ENCODE data around the gene CDK9. TPM values are rescaled to one million over a fixed set of nuclear protein-coding genes. Genes with fewer than 3 reads are reported as not detected.
"Not testable (repeated sequence)": the region's sequence is repeated elsewhere in the genome, so short reads cannot be mapped to it uniquely, and the experiment has no call there.

Gene CDK9
- polyA plus RNA-seq, 4 donors, result 34.0 to 47.2 (median 34.6) TPM

GRCh38 chr9:127836561-127836960, 50.7 kb downstream of the CDK9 start:
- peaks cover 0 to 12% (median 3%) of the 10 kb centered on the region in 3 donors for H3K4me1 ChIP-seq (ENCODE audit: control insufficient read depth in 3 of 3, insufficient read depth in 2 of 3, low read depth in 1 of 3, low read length in 2 of 3)
- H3K4me3 ChIP-seq (ENCODE audit: low read depth in 1 of 3, low read length in 3 of 3); DNase-seq; H3K27me3 ChIP-seq (ENCODE audit: control insufficient read depth in 3 of 3, insufficient read depth in 3 of 3, low read length in 3 of 3); H3K9me3 ChIP-seq (ENCODE audit: control insufficient read depth in 2 of 2, insufficient read depth in 1 of 2, low read depth in 1 of 2, low read length in 1 of 2); FAIRE-seq: not testable (repeated sequence)
- H3K27ac ChIP-seq (ENCODE audit: low read depth in 1 of 3, low read length in 2 of 3), result peak overlapping the region; percentile 2 to 94 (median 41)
- peaks cover 0 to 14% (median 0%) of the 10 kb centered on the region in 3 donors for H3K36me3 ChIP-seq (ENCODE audit: control insufficient read depth in 3 of 3, insufficient read depth in 2 of 3, low read depth in 1 of 3, low read length in 3 of 3)
- WGBS, 3 donors, result 86 to 95% (median 94%) methylated on average over 3 of the region's 3 CpGs

GRCh38 chr9:127837346-127837745, 51.5 kb downstream of the CDK9 start:
- WGBS, 3 donors, result 61 to 89% (median 68%) methylated on average over 4 of the region's 4 CpGs
- H3K4me1 ChIP-seq (ENCODE audit: control insufficient read depth in 3 of 3, insufficient read depth in 2 of 3, low read depth in 1 of 3, low read length in 2 of 3), result peaks cover 0 to 12% (median 3%) of the 10 kb centered on the region in 3 donors
- H3K27ac ChIP-seq (ENCODE audit: low read depth in 1 of 3, low read length in 2 of 3), result peak overlapping the region in 1 of 3 donors; percentile 94
- H3K9me3 ChIP-seq (ENCODE audit: control insufficient read depth in 2 of 2, insufficient read depth in 1 of 2, low read depth in 1 of 2, low read length in 1 of 2), result no peaks in the 10 kb centered on the region
- H3K4me3 ChIP-seq (ENCODE audit: low read depth in 1 of 3, low read length in 3 of 3), result no peak overlapping the region
- FAIRE-seq (no peak), DNase-seq (no peak)
- peaks cover 0 to 16% (median 0%) of the 10 kb centered on the region in 3 donors for H3K36me3 ChIP-seq (ENCODE audit: control insufficient read depth in 3 of 3, insufficient read depth in 2 of 3, low read depth in 1 of 3, low read length in 3 of 3)
- H3K27me3 ChIP-seq (ENCODE audit: control insufficient read depth in 3 of 3, insufficient read depth in 3 of 3, low read length in 3 of 3), result no peaks in the 10 kb centered on the region

DNA sequence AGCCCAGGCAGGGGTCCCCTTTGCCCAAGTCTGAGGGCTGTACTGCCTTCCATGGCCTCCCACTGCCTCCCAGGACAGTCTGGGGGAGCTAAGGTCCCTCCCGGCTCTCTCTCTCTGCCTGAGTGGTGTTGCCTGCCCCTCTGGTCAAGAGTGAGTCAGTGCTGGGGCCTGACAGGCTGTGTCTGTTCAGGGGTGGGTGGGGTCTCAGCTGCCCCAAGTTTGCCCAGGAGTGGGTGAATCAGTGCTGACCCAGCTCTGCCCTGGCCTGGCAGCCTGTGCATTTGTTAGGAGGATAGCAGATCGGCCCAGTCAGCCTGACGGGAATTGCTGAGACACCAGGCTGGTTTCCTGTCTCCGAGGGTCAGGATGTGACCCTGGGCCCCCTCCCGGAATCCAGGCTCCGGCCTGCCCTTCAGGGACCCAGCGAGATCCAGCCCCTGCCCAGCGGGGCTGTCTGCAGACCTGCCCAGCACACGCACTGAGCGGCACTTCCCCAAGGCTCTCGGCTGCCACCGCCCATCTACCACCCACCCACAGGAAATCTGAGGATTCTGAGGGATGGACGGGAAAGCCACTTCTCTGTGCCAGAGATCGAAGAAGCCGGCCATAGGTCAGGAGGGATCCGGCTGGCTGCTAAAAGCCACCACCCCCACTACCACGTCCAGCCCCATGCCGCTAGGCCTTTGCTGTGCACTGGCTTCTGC, 52.7 kb downstream of the CDK9 start:
- Histone ChIP-seq H3K4me1 (ENCODE audit: control insufficient read depth in 3 of 3, insufficient read depth in 2 of 3, low read depth in 1 of 3, low read length in 2 of 3) (peaks cover 0 to 12% (median 3%) of the 10 kb centered on the region in 3 donors), H3K9me3 (ENCODE audit: control insufficient read depth in 2 of 2, insufficient read depth in 1 of 2, low read depth in 1 of 2, low read length in 1 of 2) (no peaks in the 10 kb centered on the region), H3K4me3 (ENCODE audit: low read depth in 1 of 3, low read length in 3 of 3) (no peak overlapping the region), H3K27ac (ENCODE audit: low read depth in 1 of 3, low read length in 2 of 3) (peak overlapping the region in 2 of 3 donors; percentile 38 to 94), H3K36me3 (ENCODE audit: control insufficient read depth in 3 of 3, insufficient read depth in 2 of 3, low read depth in 1 of 3, low read length in 3 of 3) (peaks cover 0 to 22% (median 0%) of the 10 kb centered on the region in 3 donors), H3K27me3 (ENCODE audit: control insufficient read depth in 3 of 3, insufficient read depth in 3 of 3, low read length in 3 of 3) (no peaks in the 10 kb centered on the region)
- no peak for DNase-seq
- WGBS, 3 donors, result 50 to 79% (median 64%) methylated on average over 18 of the region's 18 CpGs
- no peak for FAIRE-seq

Other genes with a start within 250 kb of the CDK9 start
- 10 to 100 TPM in 2 of 4 donors, 1 to 10 TPM in 1, under 1 TPM in 1; 0.89 to 16.4 (median 8.1) TPM for gene STXBP1, start 173.8 kb upstream of the CDK9 start, polyA plus RNA-seq
- gene CFAP157, start 79.0 kb upstream of the CDK9 start, polyA plus RNA-seq, result under 1 TPM in 2 of 4 donors, not detected in 2; 0.12 to 0.84 TPM
- gene PTRH1, start 70.4 kb upstream of the CDK9 start, polyA plus RNA-seq, result 10 to 100 TPM in 2 of 4 donors, 1 to 10 TPM in 2; 3.4 to 16.8 (median 10.9) TPM
- gene TTC16, start 70.0 kb upstream of the CDK9 start, polyA plus RNA-seq, result under 1 TPM in 2 of 4 donors, not detected in 2; 0.01 to 0.03 TPM
- 10 to 100 TPM; 13.2 to 24.0 (median 21.1) TPM for gene TOR2A, start 50.7 kb upstream of the CDK9 start, polyA plus RNA-seq
- 10 to 100 TPM in 1 of 4 donors, 1 to 10 TPM in 2, under 1 TPM in 1; 0.67 to 12.6 (median 4.4) TPM for gene SH2D3C, start 7.4 kb upstream of the CDK9 start, polyA plus RNA-seq
- gene FPGS, start 16.8 kb downstream of the CDK9 start, polyA plus RNA-seq, result 10 to 100 TPM; 24.4 to 45.8 (median 30.6) TPM
- 10 to 100 TPM in 2 of 4 donors, 1 to 10 TPM in 2; 3.1 to 84.0 (median 11.8) TPM for gene ENG, start 68.6 kb downstream of the CDK9 start, polyA plus RNA-seq
- gene AK1, start 91.6 kb downstream of the CDK9 start, polyA plus RNA-seq, result 10 to 100 TPM; 11.6 to 60.6 (median 51.7) TPM
- 10 to 100 TPM in 2 of 4 donors, 1 to 10 TPM in 2; 2.2 to 31.8 (median 11.8) TPM for gene ST6GALNAC6, start 113.6 kb downstream of the CDK9 start, polyA plus RNA-seq
- 10 to 100 TPM in 3 of 4 donors, 1 to 10 TPM in 1; 9.1 to 34.7 (median 22.5) TPM for gene ST6GALNAC4, start 131.0 kb downstream of the CDK9 start, polyA plus RNA-seq
- under 1 TPM in 3 of 4 donors, not detected in 1; 0.40 to 0.81 (median 0.60) TPM for gene PIP5KL1, start 144.7 kb downstream of the CDK9 start, polyA plus RNA-seq
- gene DPM2, start 151.8 kb downstream of the CDK9 start, polyA plus RNA-seq, result 10 to 100 TPM; 23.2 to 46.0 (median 35.4) TPM
- 100 to 1,000 TPM in 1 of 4 donors, 10 to 100 TPM in 3; 43.9 to 123 (median 58.9) TPM for gene EEIG1, start 195.0 kb downstream of the CDK9 start, polyA plus RNA-seq

Data from small intestine (tissue), 7 donors.